Fibroblast of the aortic adventitia (primary cell): ENCODE results near the gene OR56B4. TPM values are rescaled to one million over a fixed set of nuclear protein-coding genes. Genes with fewer than 3 reads are reported as not detected.
"Not testable (repeated sequence)": the region's sequence is repeated elsewhere in the genome, so short reads cannot be mapped to it uniquely, and the experiment has no call there.

Source experiments
- DNase-seq: peaks from one replicate; pipeline ENCODE4 v3.0.0-alpha.2; 2010; ENCODE audit warnings: low read depth
- H3K4me3 ChIP-seq: 2 replicates; pipeline ENCODE4 v1.5.1; 2011; ENCODE audit warnings: low read depth, mild to moderate bottlenecking, control low read depth, low read length, moderate library complexity
- CTCF ChIP-seq: IDR thresholded peaks from 2 replicates; pipeline ENCODE4 v1.5.1; 2011; ENCODE audit warnings: mild to moderate bottlenecking, low read length, control low read depth, inconsistent platforms; ENCODE audit not compliant: insufficient read depth
- total RNA-seq: library from RNA; depleted of rRNA; stranded (reverse); fragments of >200 nt; gene quantifications from 2 replicates; pipeline ENCODE4 v1.2.3, GENCODE V29; 2012; ENCODE audit warnings: low replicate concordance

Gene OR56B4
- total RNA-seq, result 0.57 TPM in 1 of 2 replicates, not detected in the other

GRCh38 chr11:6107384-6107783, at the start of gene OR56B4:
OR56B4 (plus strand) TSS chr11:6107684; CDS start chr11:6107779, 95 bp downstream.
- DNase-seq, H3K4me3 ChIP-seq: not testable (repeated sequence)

- DNase-seq, result no peak
- no peak overlapping the region for H3K4me3 ChIP-seq
- TF ChIP-seq CTCF, result no peak
These were observed 46.0 kb upstream of the OR56B4 start for GRCh38 chr11:6061475-6061874.

- DNase-seq, result no peak
- no peak for TF ChIP-seq CTCF
- H3K4me3 ChIP-seq, result no peak overlapping the region
These were observed 44.7 kb upstream of the OR56B4 start for GRCh38 chr11:6062691-6063358.

GRCh38 chr11:6067502-6067901, 40.0 kb upstream of the OR56B4 start:
- TF ChIP-seq CTCF, result no peak
- no peak for DNase-seq
- no peak overlapping the region for H3K4me3 ChIP-seq

- not testable (repeated sequence) for DNase-seq, H3K4me3 ChIP-seq
These were observed 31.0 kb upstream of the OR56B4 start for GRCh38 chr11:6076443-6076842.

- H3K4me3 ChIP-seq, result no peak overlapping the region
- no peak for TF ChIP-seq CTCF
- DNase-seq, result no peak
These were observed 29.8 kb upstream of the OR56B4 start for GRCh38 chr11:6077723-6078122.

- no peak overlapping the region for H3K4me3 ChIP-seq
- DNase-seq, result no peak
- TF ChIP-seq CTCF, result no peak
These were observed 28.0 kb upstream of the OR56B4 start for GRCh38 chr11:6079463-6079862.

GRCh38 chr11:6083129-6083528, 24.4 kb upstream of the OR56B4 start:
- no peak for TF ChIP-seq CTCF
- DNase-seq, result no peak
- no peak overlapping the region for H3K4me3 ChIP-seq
